Measurements from ENCODE around the gene TIMM9. TPM values are rescaled to one million over a fixed set of nuclear protein-coding genes. Genes with fewer than 3 reads are reported as not detected.
A peak's percentile ranks its signal among the peaks of the same experiment; 100 is the strongest.

Gene TIMM9
- total RNA-seq, 1 donor from 2014 or later = 15.5 TPM

DNA sequence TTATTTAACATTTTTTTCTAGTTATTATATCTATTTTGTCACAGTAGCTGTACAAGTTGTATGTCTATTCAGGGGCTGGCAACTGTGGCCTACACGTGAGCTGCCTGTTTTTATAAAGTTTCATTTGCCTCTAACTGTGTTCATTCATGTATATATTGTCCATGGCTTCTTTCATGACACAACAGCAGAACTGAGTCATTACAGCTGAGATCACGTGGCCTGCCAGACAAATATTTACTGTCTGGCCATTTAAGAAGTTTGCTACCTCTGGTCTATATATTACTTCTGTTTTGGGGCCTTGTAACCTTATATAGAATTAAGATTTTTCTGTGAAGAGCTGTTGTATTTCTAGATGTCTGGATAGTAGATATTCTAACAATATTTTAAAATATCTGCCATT, 38.1 kb upstream of the TIMM9 start:
- no peaks in the 10 kb centered on the region for H3K36me3 ChIP-seq (ENCODE audit: control insufficient read depth, insufficient read depth, low read length)
- H3K4me3 ChIP-seq (ENCODE audit: low read depth, low read length) = no peak overlapping the region
- H3K27me3 ChIP-seq (ENCODE audit: control insufficient read depth, insufficient read depth, low read length) = no peaks in the 10 kb centered on the region
- DNase-seq (ENCODE audit: low read depth) (peak; percentile 83), FAIRE-seq (no peak)
- TF ChIP-seq, protein P1, sequence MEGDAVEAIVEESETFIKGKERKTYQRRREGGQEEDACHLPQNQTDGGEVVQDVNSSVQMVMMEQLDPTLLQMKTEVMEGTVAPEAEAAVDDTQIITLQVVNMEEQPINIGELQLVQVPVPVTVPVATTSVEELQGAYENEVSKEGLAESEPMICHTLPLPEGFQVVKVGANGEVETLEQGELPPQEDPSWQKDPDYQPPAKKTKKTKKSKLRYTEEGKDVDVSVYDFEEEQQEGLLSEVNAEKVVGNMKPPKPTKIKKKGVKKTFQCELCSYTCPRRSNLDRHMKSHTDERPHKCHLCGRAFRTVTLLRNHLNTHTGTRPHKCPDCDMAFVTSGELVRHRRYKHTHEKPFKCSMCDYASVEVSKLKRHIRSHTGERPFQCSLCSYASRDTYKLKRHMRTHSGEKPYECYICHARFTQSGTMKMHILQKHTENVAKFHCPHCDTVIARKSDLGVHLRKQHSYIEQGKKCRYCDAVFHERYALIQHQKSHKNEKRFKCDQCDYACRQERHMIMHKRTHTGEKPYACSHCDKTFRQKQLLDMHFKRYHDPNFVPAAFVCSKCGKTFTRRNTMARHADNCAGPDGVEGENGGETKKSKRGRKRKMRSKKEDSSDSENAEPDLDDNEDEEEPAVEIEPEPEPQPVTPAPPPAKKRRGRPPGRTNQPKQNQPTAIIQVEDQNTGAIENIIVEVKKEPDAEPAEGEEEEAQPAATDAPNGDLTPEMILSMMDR (IDR thresholded peaks at IDR 0.05; ENCODE audit: insufficient read depth, low read length, severe bottlenecking) = no peak

DNA sequence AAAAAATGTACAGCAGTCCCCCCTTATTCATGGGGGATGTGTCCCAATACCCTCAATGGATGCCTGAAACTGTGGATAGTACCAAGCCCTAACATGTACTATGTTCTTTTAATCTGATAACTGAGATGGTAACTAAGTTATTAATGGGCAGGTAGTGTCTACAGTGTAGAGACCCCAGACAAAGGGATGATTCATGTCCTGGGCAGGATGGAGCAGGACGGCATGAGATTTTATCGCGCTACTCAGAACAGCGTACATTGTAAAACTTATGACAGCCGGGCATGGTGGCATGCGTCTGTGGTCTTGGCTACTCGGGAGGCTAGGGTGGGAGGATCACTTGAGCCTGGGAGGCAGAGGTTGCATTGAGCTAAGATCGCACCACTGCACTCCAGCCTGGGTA, 37.3 kb upstream of the TIMM9 start:
- TF ChIP-seq, protein P1 (IDR thresholded peaks at IDR 0.05; ENCODE audit: insufficient read depth, low read length, severe bottlenecking) = no peak
- DNase-seq (ENCODE audit: low read depth) = peak; percentile 40
- H3K27me3 ChIP-seq (ENCODE audit: control insufficient read depth, insufficient read depth, low read length) = no peaks in the 10 kb centered on the region
- no peak overlapping the region for H3K4me3 ChIP-seq (ENCODE audit: low read depth, low read length)
- H3K36me3 ChIP-seq (ENCODE audit: control insufficient read depth, insufficient read depth, low read length) = no peaks in the 10 kb centered on the region
- FAIRE-seq = no peak

DNA sequence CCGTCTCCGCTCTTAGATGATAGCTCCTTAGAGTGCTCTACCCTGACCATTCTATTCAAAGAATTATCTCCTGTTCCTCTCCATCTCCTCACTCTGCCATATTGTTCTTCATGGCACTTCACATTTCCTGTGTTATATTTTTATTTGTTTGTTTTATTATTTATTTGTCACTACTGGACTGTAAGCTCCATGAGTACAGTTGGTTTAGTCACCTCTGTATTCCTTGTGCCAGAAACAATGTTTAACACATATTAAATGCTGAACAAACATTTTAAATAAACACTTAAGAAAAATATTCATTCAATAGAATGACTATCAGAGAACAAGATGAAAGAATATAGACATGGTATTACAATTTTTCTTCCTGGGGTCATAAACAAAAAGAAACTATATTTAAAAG, 35.8 kb upstream of the TIMM9 start:
- H3K36me3 ChIP-seq (ENCODE audit: control insufficient read depth, insufficient read depth, low read length) = no peaks in the 10 kb centered on the region

DNA sequence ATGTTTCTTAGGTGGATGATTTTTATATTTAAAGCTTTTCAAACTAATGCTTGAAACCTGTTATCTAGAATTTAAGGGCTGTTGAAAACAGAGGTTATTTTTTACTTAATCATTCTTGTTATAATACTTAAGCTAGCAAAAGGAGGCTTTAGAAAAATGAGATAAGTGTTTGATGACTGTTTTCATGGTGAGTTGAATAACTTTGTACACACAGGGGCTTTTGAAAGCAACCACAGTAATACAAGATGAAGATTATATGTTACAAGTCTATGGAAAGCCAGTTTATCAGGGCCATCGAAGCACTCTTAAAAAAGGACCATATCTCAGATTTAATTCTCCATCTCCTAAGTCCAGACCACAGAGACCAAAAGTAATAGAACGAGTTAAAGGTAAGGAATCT, 33.4 kb upstream of the TIMM9 start:
- TF ChIP-seq, protein P1 (IDR thresholded peaks at IDR 0.05; ENCODE audit: insufficient read depth, low read length, severe bottlenecking) = no peak
- FAIRE-seq (no peak), DNase-seq (ENCODE audit: low read depth) (no peak)
- Histone ChIP-seq H3K36me3 (ENCODE audit: control insufficient read depth, insufficient read depth, low read length) (peaks cover 1% of the 10 kb centered on the region), H3K27me3 (ENCODE audit: control insufficient read depth, insufficient read depth, low read length) (no peaks in the 10 kb centered on the region), H3K4me3 (ENCODE audit: low read depth, low read length) (no peak overlapping the region)

More for the DNA sequence above, 35.8 kb upstream of the TIMM9 start:
- Histone ChIP-seq H3K27me3 (ENCODE audit: control insufficient read depth, insufficient read depth, low read length) (no peaks in the 10 kb centered on the region), H3K4me3 (ENCODE audit: low read depth, low read length) (no peak overlapping the region)
- DNase-seq (ENCODE audit: low read depth) = no peak
- TF ChIP-seq, protein P1 (IDR thresholded peaks at IDR 0.05; ENCODE audit: insufficient read depth, low read length, severe bottlenecking) = no peak
- no peak for FAIRE-seq

DNA sequence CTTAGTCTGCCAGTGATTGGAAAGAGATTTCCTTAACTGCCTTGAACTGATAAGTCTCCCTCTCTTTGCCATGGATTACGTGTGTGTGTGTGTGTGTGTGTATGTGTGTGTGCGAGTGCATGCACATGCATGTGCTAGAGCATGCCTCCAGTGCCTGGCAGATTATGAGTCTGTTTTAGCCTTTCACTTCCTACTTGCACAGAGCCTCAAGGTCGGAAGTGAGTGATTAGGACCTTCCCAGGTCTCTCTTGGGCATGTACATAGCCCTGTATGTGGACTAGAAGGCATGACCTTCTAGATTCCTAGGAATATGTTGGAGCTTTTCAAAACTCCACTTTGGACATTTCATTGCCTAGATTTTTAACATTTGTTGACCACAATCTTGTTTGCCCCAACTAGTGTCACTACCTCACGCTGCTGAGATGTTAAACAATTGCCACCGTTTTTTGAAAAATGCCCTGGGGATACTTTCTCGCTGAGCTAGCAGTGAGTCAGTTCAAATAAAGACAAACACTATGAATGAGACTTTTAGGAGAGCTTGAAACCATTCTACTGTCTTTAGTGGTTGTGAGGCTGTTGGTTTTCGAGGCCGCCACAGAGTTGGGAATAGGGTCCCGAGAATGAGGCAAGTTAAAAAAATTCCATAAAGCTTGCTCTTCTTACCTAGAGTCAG, 28.4 kb upstream of the TIMM9 start:
- FAIRE-seq = peak; percentile 80
- Histone ChIP-seq H3K36me3 (ENCODE audit: control insufficient read depth, insufficient read depth, low read length) (peaks cover 1% of the 10 kb centered on the region), H3K4me3 (ENCODE audit: low read depth, low read length) (no peak overlapping the region), H3K27me3 (ENCODE audit: control insufficient read depth, insufficient read depth, low read length) (no peaks in the 10 kb centered on the region)
- peak; percentile 92 for DNase-seq (ENCODE audit: low read depth)
- TF ChIP-seq, protein P1 (IDR thresholded peaks at IDR 0.05; ENCODE audit: insufficient read depth, low read length, severe bottlenecking) = no peak

DNA sequence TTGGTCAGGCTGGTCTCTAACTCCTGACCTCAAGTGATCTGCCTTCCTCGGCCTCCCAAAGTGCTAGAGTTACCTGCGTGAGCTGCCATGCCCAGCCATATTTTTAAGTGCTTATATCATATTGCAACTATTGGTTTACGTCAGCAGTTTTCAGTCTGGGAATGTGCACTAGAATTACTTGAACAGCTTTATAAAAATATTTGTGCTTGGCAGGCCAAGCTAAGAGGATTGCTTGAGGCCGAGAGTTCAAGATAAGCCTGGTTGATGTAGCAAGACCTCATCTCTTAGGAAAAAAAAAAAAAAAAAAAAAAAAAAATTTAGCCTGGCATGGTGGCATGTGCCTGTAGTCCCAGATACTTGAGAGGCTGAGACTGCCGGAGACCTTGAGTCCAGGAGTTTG, 17.3 kb upstream of the TIMM9 start:
- H3K36me3 ChIP-seq (ENCODE audit: control insufficient read depth, insufficient read depth, low read length) = peaks cover 1% of the 10 kb centered on the region
- no peak overlapping the region for H3K4me3 ChIP-seq (ENCODE audit: low read depth, low read length)
- DNase-seq (ENCODE audit: low read depth) = no peak
- TF ChIP-seq, protein P1 (IDR thresholded peaks at IDR 0.05; ENCODE audit: insufficient read depth, low read length, severe bottlenecking) = no peak
- H3K27me3 ChIP-seq (ENCODE audit: control insufficient read depth, insufficient read depth, low read length) = no peaks in the 10 kb centered on the region
- FAIRE-seq = no peak
